Measurements from ENCODE around the gene KCNMB4.

The KCNMB4 gene

DNA sequence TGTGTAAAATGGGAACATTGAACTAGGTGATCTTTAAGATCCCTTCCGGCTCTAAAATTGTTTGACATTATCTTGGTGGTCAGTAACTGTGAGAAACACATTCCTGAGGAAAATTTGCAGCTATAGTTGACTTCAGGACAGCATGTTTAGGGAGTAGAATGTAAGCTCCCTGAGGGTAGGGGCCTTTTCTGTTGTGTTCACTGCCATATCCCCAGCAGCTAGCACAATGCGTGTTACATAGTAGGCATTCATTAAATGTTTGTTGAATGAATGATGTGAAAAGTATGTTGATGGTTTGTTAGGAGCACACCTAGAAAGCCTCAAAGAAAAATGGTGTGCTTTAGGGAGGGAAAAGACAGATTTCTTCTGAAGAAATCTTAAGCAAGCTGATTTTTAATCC is 38.5 kb upstream of the KCNMB4 start:
- no peak overlapping the region for H2AK5ac ChIP-seq (ENCODE audit: low read depth, low read length)
- H3K9ac ChIP-seq (ENCODE audit: low read depth, low read length, poor library complexity), result no peak overlapping the region
- H2AFZ ChIP-seq (ENCODE audit: low read length), result no peak overlapping the region
- H3K27me3 ChIP-seq (ENCODE audit: control insufficient read depth in 3 of 3, insufficient read depth in 3 of 3, low read depth in 1 of 3, low read length in 3 of 3), result no peaks in the 10 kb centered on the region
- no peak overlapping the region for H3K4ac ChIP-seq (ENCODE audit: low read length)
- DNase-seq (ENCODE audit: low spot score), result no peak
- no peak overlapping the region for H2BK5ac ChIP-seq (ENCODE audit: low read length)
- no peaks in the 10 kb centered on the region for H3K9me3 ChIP-seq (replicated peaks in 1 of 2; ENCODE audit: control insufficient read depth in 2 of 2, insufficient read depth in 1 of 2, low read depth in 1 of 2, low read length in 2 of 2)
- H3K27ac ChIP-seq (replicated peaks; ENCODE audit: low read length), result no peak overlapping the region
- no peak overlapping the region for H4K91ac ChIP-seq (ENCODE audit: low read depth, low read length, poor library complexity)
- H3K18ac ChIP-seq (ENCODE audit: low read length), result no peak overlapping the region
- H3K4me3 ChIP-seq (ENCODE audit: low read length in 2 of 2), result no peak overlapping the region
- no peak overlapping the region for H2BK15ac ChIP-seq (ENCODE audit: low read length)
- H3K79me1 ChIP-seq (ENCODE audit: low read depth, low read length), result no peaks in the 10 kb centered on the region
- H4K8ac ChIP-seq (ENCODE audit: low read depth, low read length), result no peak overlapping the region
- H3K23ac ChIP-seq (ENCODE audit: low read depth, low read length, poor library complexity), result no peak overlapping the region
- H3K4me1 ChIP-seq (ENCODE audit: control insufficient read depth in 2 of 2, insufficient read depth in 1 of 2, low read depth in 1 of 2, low read length in 2 of 2), result no peaks in the 10 kb centered on the region
- H3K36me3 ChIP-seq (replicated peaks in 1 of 2; ENCODE audit: control insufficient read depth in 2 of 2, insufficient read depth in 2 of 2, low read length in 2 of 2), result peaks cover 0 to 52% of the 10 kb centered on the region in 2 donors
- H2BK120ac ChIP-seq (ENCODE audit: low read depth, low read length), result no peak overlapping the region
- no peak overlapping the region for H3K14ac ChIP-seq (ENCODE audit: low read length)
- H3K4me2 ChIP-seq (ENCODE audit: insufficient read depth, low read length, poor library complexity, severe bottlenecking), result no peak overlapping the region
- H2BK12ac ChIP-seq (ENCODE audit: low read length), result no peak overlapping the region
- WGBS, 2 donors (ENCODE audit: extremely low coverage in 2 of 2, insufficient read length in 2 of 2, insufficient replicate concordance in 1 of 2), result no CpG with 5 or more reads among the region's 2 CpGs

DNA sequence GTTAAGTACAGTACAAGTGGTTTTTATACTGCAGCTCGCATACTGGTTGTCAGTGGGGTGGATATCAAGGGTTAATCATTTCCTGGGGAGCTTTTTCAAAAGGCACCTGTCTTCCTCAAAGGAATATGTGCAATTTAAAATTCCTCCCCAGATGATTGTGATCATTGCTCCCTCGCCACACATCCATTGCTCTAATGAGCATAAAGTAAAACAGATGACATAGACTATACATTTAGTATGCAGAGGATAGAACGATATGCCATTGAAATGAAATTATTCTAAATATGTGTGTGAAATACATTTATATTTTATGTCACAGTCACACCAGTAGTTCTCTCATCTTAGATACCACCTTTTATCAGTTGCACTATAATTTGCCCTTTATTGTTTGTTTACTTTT is 36.4 kb upstream of the KCNMB4 start:
- no CpG with 5 or more reads among the region's 3 CpGs for whole genome bisulfite sequencing, 2 donors (ENCODE audit: extremely low coverage in 2 of 2, insufficient read length in 2 of 2, insufficient replicate concordance in 1 of 2)
- DNase-seq (ENCODE audit: low spot score), result no peak
- peaks cover 0 to 48% of the 10 kb centered on the region in 2 donors for H3K36me3 ChIP-seq (replicated peaks in 1 of 2; ENCODE audit: control insufficient read depth in 2 of 2, insufficient read depth in 2 of 2, low read length in 2 of 2)
- H2AK5ac ChIP-seq (ENCODE audit: low read depth, low read length), result no peak overlapping the region
- H3K23ac ChIP-seq (ENCODE audit: low read depth, low read length, poor library complexity), result no peak overlapping the region
- H3K4ac ChIP-seq (ENCODE audit: low read length), result no peak overlapping the region
- no peak overlapping the region for H3K9ac ChIP-seq (ENCODE audit: low read depth, low read length, poor library complexity)
- no peak overlapping the region for H3K14ac ChIP-seq (ENCODE audit: low read length)
- no peaks in the 10 kb centered on the region for H3K27me3 ChIP-seq (ENCODE audit: control insufficient read depth in 3 of 3, insufficient read depth in 3 of 3, low read depth in 1 of 3, low read length in 3 of 3)
- no peak overlapping the region for H3K4me3 ChIP-seq (ENCODE audit: low read length in 2 of 2)
- no peak overlapping the region for H2AFZ ChIP-seq (ENCODE audit: low read length)
- no peak overlapping the region for H4K91ac ChIP-seq (ENCODE audit: low read depth, low read length, poor library complexity)
- no peak overlapping the region for H3K27ac ChIP-seq (replicated peaks; ENCODE audit: low read length)
- no peaks in the 10 kb centered on the region for H3K79me1 ChIP-seq (ENCODE audit: low read depth, low read length)
- no peak overlapping the region for H4K8ac ChIP-seq (ENCODE audit: low read depth, low read length)
- H2BK5ac ChIP-seq (ENCODE audit: low read length), result no peak overlapping the region
- no peaks in the 10 kb centered on the region for H3K4me1 ChIP-seq (ENCODE audit: control insufficient read depth in 2 of 2, insufficient read depth in 1 of 2, low read depth in 1 of 2, low read length in 2 of 2)
- no peak overlapping the region for H3K4me2 ChIP-seq (ENCODE audit: insufficient read depth, low read length, poor library complexity, severe bottlenecking)
- no peak overlapping the region for H2BK120ac ChIP-seq (ENCODE audit: low read depth, low read length)
- H3K18ac ChIP-seq (ENCODE audit: low read length), result no peak overlapping the region
- no peak overlapping the region for H2BK15ac ChIP-seq (ENCODE audit: low read length)
- no peaks in the 10 kb centered on the region for H3K9me3 ChIP-seq (replicated peaks in 1 of 2; ENCODE audit: control insufficient read depth in 2 of 2, insufficient read depth in 1 of 2, low read depth in 1 of 2, low read length in 2 of 2)
- H2BK12ac ChIP-seq (ENCODE audit: low read length), result no peak overlapping the region

DNA sequence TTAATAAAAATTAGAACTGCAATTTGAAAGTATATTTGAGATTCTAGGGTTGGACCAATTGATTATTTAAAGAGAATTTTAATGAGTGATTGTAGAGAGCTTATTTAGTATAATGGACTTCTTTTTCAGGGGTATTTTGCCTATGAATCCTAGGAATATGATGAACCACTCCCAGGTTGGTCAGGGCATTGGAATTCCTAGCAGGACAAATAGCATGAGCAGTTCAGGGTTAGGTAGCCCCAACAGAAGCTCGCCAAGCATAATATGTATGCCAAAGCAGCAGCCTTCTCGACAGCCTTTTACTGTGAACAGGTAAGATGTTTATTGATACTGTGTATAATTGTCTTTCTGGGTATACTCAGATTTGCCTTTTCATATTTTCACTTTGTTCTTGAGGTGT is 35.9 kb upstream of the KCNMB4 start:
- Histone ChIP-seq H2BK12ac (ENCODE audit: low read length) (no peak overlapping the region), H3K79me1 (ENCODE audit: low read depth, low read length) (no peaks in the 10 kb centered on the region), H3K9ac (ENCODE audit: low read depth, low read length, poor library complexity) (no peak overlapping the region), H3K23ac (ENCODE audit: low read depth, low read length, poor library complexity) (no peak overlapping the region), H3K4me2 (ENCODE audit: insufficient read depth, low read length, poor library complexity, severe bottlenecking) (no peak overlapping the region), H2BK120ac (ENCODE audit: low read depth, low read length) (no peak overlapping the region), H3K27ac (replicated peaks; ENCODE audit: low read length) (no peak overlapping the region), H3K4me1 (ENCODE audit: control insufficient read depth in 2 of 2, insufficient read depth in 1 of 2, low read depth in 1 of 2, low read length in 2 of 2) (no peaks in the 10 kb centered on the region), H3K18ac (ENCODE audit: low read length) (no peak overlapping the region), H3K14ac (ENCODE audit: low read length) (no peak overlapping the region), H3K36me3 (replicated peaks in 1 of 2; ENCODE audit: control insufficient read depth in 2 of 2, insufficient read depth in 2 of 2, low read length in 2 of 2) (peaks cover 0 to 49% of the 10 kb centered on the region in 2 donors), H3K27me3 (ENCODE audit: control insufficient read depth in 3 of 3, insufficient read depth in 3 of 3, low read depth in 1 of 3, low read length in 3 of 3) (no peaks in the 10 kb centered on the region), H3K4ac (ENCODE audit: low read length) (no peak overlapping the region), H3K4me3 (ENCODE audit: low read length in 2 of 2) (no peak overlapping the region), H4K91ac (ENCODE audit: low read depth, low read length, poor library complexity) (no peak overlapping the region), H2BK15ac (ENCODE audit: low read length) (no peak overlapping the region), H2AFZ (ENCODE audit: low read length) (no peak overlapping the region), H3K9me3 (replicated peaks in 1 of 2; ENCODE audit: control insufficient read depth in 2 of 2, insufficient read depth in 1 of 2, low read depth in 1 of 2, low read length in 2 of 2) (no peaks in the 10 kb centered on the region), H2BK5ac (ENCODE audit: low read length) (no peak overlapping the region), H2AK5ac (ENCODE audit: low read depth, low read length) (no peak overlapping the region), H4K8ac (ENCODE audit: low read depth, low read length) (no peak overlapping the region)
- WGBS, 2 donors (ENCODE audit: extremely low coverage in 2 of 2, insufficient read length in 2 of 2, insufficient replicate concordance in 1 of 2), result no CpG with 5 or more reads among the region's 2 CpGs
- no peak for DNase-seq (ENCODE audit: low spot score)

DNA sequence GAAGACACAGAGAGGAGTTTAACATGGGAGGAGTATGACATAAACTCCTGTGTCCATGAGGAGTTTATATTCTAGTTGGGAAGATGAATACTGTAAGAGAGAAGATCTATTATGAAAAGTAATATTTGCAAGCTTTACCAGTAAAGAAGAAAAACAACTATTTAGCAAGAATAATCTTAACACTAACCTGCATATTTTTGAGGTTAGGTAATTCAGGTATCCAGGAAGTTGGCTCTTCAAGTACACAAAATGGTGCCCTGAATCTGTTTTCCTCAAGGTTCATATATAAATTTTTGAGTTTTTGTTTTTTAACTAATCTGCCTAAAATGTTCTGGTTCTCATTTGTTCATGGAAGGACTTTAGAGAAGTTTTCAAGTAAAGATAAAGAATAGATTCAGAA is 33.9 kb upstream of the KCNMB4 start:
- H3K9ac ChIP-seq (ENCODE audit: low read depth, low read length, poor library complexity), result no peak overlapping the region

More for the DNA sequence above, 33.9 kb upstream of the KCNMB4 start:
- Histone ChIP-seq H3K79me1 (ENCODE audit: low read depth, low read length) (no peaks in the 10 kb centered on the region), H4K8ac (ENCODE audit: low read depth, low read length) (no peak overlapping the region), H3K36me3 (replicated peaks in 1 of 2; ENCODE audit: control insufficient read depth in 2 of 2, insufficient read depth in 2 of 2, low read length in 2 of 2) (peaks cover 0 to 64% of the 10 kb centered on the region in 2 donors), H2BK5ac (ENCODE audit: low read length) (no peak overlapping the region), H3K14ac (ENCODE audit: low read length) (no peak overlapping the region), H3K27me3 (ENCODE audit: control insufficient read depth in 3 of 3, insufficient read depth in 3 of 3, low read depth in 1 of 3, low read length in 3 of 3) (no peaks in the 10 kb centered on the region), H4K91ac (ENCODE audit: low read depth, low read length, poor library complexity) (no peak overlapping the region), H2BK12ac (ENCODE audit: low read length) (no peak overlapping the region), H3K4me3 (ENCODE audit: low read length in 2 of 2) (no peak overlapping the region), H3K9me3 (replicated peaks in 1 of 2; ENCODE audit: control insufficient read depth in 2 of 2, insufficient read depth in 1 of 2, low read depth in 1 of 2, low read length in 2 of 2) (no peaks in the 10 kb centered on the region), H3K4me2 (ENCODE audit: insufficient read depth, low read length, poor library complexity, severe bottlenecking) (no peak overlapping the region), H3K4ac (ENCODE audit: low read length) (no peak overlapping the region), H2BK120ac (ENCODE audit: low read depth, low read length) (no peak overlapping the region), H2BK15ac (ENCODE audit: low read length) (no peak overlapping the region), H2AFZ (ENCODE audit: low read length) (no peak overlapping the region), H3K4me1 (ENCODE audit: control insufficient read depth in 2 of 2, insufficient read depth in 1 of 2, low read depth in 1 of 2, low read length in 2 of 2) (no peaks in the 10 kb centered on the region), H2AK5ac (ENCODE audit: low read depth, low read length) (no peak overlapping the region), H3K18ac (ENCODE audit: low read length) (no peak overlapping the region), H3K23ac (ENCODE audit: low read depth, low read length, poor library complexity) (no peak overlapping the region), H3K27ac (replicated peaks; ENCODE audit: low read length) (no peak overlapping the region)
- no peak for DNase-seq (ENCODE audit: low spot score)
